CD14-positive monocyte (primary cell): ENCODE data around the gene CRYBG1. TPM values are rescaled to one million over a fixed set of nuclear protein-coding genes. Genes with fewer than 3 reads are reported as not detected.

Experiments used
- DNase-seq, 3 donors: peaks; one replicate each; pipeline ENCODE4 v3.0.0-alpha.2; 2011 to 2022
- H2AFZ ChIP-seq: 2 replicates; pipeline ENCODE4 v1.6.0; 2012; ENCODE audit warnings: mild to moderate bottlenecking, low read depth, low read length, inconsistent platforms; ENCODE audit not compliant: insufficient read depth, poor library complexity, severe bottlenecking
- H3K27ac ChIP-seq, 2 donors: 1 replicate in 1 of 2; 2 replicates in 1 of 2; pipeline ENCODE4 v1.5.1; 2012 to 2013; ENCODE audit warnings: low read length in 2 of 2, control low read depth in 1 of 2, inconsistent platforms in 1 of 2, low read depth in 1 of 2, mild to moderate bottlenecking in 1 of 2
- H3K27me3 ChIP-seq, 2 donors: one replicate each; pipeline versions ENCODE4 v1.6.0 to v1.6.1; 2011 to 2013; ENCODE audit warnings: low read length in 2 of 2; ENCODE audit not compliant: control insufficient read depth in 2 of 2, insufficient read depth in 2 of 2
- H3K36me3 ChIP-seq, 2 donors: replicated peaks in 1 of 2; 1 replicate in 1 of 2; 2 replicates in 1 of 2; pipeline versions ENCODE4 v1.5.1 to v1.6.1; 2012 to 2013; ENCODE audit warnings: low read length in 2 of 2, control low read depth in 1 of 2, inconsistent platforms in 1 of 2, mild to moderate bottlenecking in 1 of 2; ENCODE audit not compliant: insufficient read depth in 2 of 2, control insufficient read depth in 1 of 2
- H3K4me1 ChIP-seq, 2 donors: 1 replicate in 1 of 2; 2 replicates in 1 of 2; pipeline versions ENCODE4 v1.5.1 to v1.6.1; 2012 to 2013; ENCODE audit warnings: low read length in 2 of 2, control low read depth in 1 of 2, inconsistent platforms in 1 of 2, mild to moderate bottlenecking in 1 of 2, moderate library complexity in 1 of 2; ENCODE audit not compliant: insufficient read depth in 2 of 2, control insufficient read depth in 1 of 2
- H3K4me2 ChIP-seq: replicated peaks from 2 replicates; pipeline ENCODE3; 2012; ENCODE audit warnings: low read length, moderate library complexity, mild to moderate bottlenecking; ENCODE audit not compliant: poor library complexity, severe bottlenecking; ENCODE audit errors: extremely low read depth
- H3K4me3 ChIP-seq, 3 experiments: fragments of 200-600 bp in 1 of 3; sonication (generic) in 1 of 3; replicated peaks in 1 of 3; 1 replicate in 2 of 3; 2 replicates in 1 of 3; pipeline ENCODE4 v1.5.1; 2011 to 2013; ENCODE audit warnings: low read length in 3 of 3, mild to moderate bottlenecking in 3 of 3, control low read depth in 2 of 3, low read depth in 2 of 3, inconsistent platforms in 1 of 3, moderate library complexity in 1 of 3
- H3K79me2 ChIP-seq: 2 replicates; pipeline ENCODE4 v1.6.0; 2012; ENCODE audit warnings: mild to moderate bottlenecking, control low read depth, inconsistent platforms, low read length, moderate library complexity; ENCODE audit not compliant: insufficient read depth
- H3K9ac ChIP-seq: 2 replicates; pipeline ENCODE4 v1.6.0; 2017; ENCODE audit warnings: low read length, mild to moderate bottlenecking; ENCODE audit not compliant: insufficient read depth, poor library complexity, severe bottlenecking
- H3K9me3 ChIP-seq, 2 donors: replicated peaks in 1 of 2; 1 replicate in 1 of 2; 2 replicates in 1 of 2; pipeline versions ENCODE4 v1.5.1 to v1.6.1; 2012 to 2013; ENCODE audit warnings: low read length in 2 of 2, control low read depth in 1 of 2; ENCODE audit not compliant: control insufficient read depth in 1 of 2, insufficient read depth in 1 of 2
- H4K20me1 ChIP-seq: 2 replicates; pipeline ENCODE4 v1.6.0; 2012; ENCODE audit warnings: mild to moderate bottlenecking, low read length, control low read depth, moderate library complexity; ENCODE audit not compliant: insufficient read depth
- H3K27ac Mint-ChIP-seq, 7 donors: one replicate each; pipeline ENCODE4 v1.8.0; 2020; ENCODE audit warnings: mild to moderate bottlenecking in 7 of 7, mixed read lengths in 7 of 7, moderate library complexity in 6 of 7, inconsistent platforms in 2 of 7
- H3K27me3 Mint-ChIP-seq, 3 donors: one replicate each; pipeline ENCODE4 v1.8.0; 2021 to 2022; ENCODE audit warnings: low read depth in 3 of 3, mild to moderate bottlenecking in 3 of 3, mixed read lengths in 3 of 3, moderate library complexity in 3 of 3, inconsistent platforms in 1 of 3
- H3K36me3 Mint-ChIP-seq, 2 donors: one replicate each; pipeline ENCODE4 v1.8.0; 2020; ENCODE audit warnings: mixed read lengths in 2 of 2, inconsistent platforms in 1 of 2, mild to moderate bottlenecking in 1 of 2
- H3K4me1 Mint-ChIP-seq: one replicate; pipeline ENCODE4 v1.8.0; 2020; ENCODE audit warnings: mild to moderate bottlenecking, mixed read lengths
- H3K4me3 Mint-ChIP-seq, 2 donors: one replicate each; pipeline ENCODE4 v1.8.0; 2020; ENCODE audit warnings: mild to moderate bottlenecking in 2 of 2, mixed read lengths in 2 of 2, moderate library complexity in 1 of 2
- H3K9me3 Mint-ChIP-seq, 7 donors: one replicate each; pipeline ENCODE4 v1.8.0; 2020 to 2022; ENCODE audit warnings: mixed read lengths in 7 of 7, mild to moderate bottlenecking in 6 of 7, moderate library complexity in 6 of 7, inconsistent platforms in 2 of 7
- WGBS: methylation state at CpG from one replicate; pipeline ENCODE4 v1.1.5; 2013; ENCODE audit warnings: missing lambda C conversion rate; ENCODE audit not compliant: insufficient coverage; 5-methylcytosine and 5-hydroxymethylcytosine counted together
- intact Hi-C, 2 donors: fragments of 100-400 bp; cut with micrococcal nuclease; formaldehyde crosslinking; loops; one replicate each; pipeline versions ENCODE4 v1.15.0 to v1.15.1; 2023
- polyA plus RNA-seq, 3 donors: library from polyadenylated mRNA; depleted of rRNA in 1 of 3; unstranded in 2 of 3; stranded (reverse) in 1 of 3; fragments of 300-500 nt in 2 of 3; fragments of >200 nt in 1 of 3; fragmentation: Illumina TruSeq in 2 of 3; gene quantifications; 1 replicate in 2 of 3; 2 replicates in 1 of 3; pipeline ENCODE4 v1.2.3, GENCODE V29; 2012 to 2021
- small RNA-seq: library from RNA; depleted of rRNA; stranded (forward); fragments of <200 nt; gene quantifications from one replicate; pipeline ENCODE3, GENCODE V24; 2012; ENCODE audit warnings: low read depth; ENCODE audit not compliant: insufficient read length
- TF ChIP-seq, protein P1 (sequence below): fragments of 200-600 bp; IDR thresholded peaks from one replicate; pipeline ENCODE4 v1.8.0; 2022; ENCODE audit warnings: antibody characterized with exemption, mild to moderate bottlenecking

The CRYBG1 gene
- polyA plus RNA-seq, 3 donors, result 7.9 to 11.9 (median 11.1) TPM

DNA sequence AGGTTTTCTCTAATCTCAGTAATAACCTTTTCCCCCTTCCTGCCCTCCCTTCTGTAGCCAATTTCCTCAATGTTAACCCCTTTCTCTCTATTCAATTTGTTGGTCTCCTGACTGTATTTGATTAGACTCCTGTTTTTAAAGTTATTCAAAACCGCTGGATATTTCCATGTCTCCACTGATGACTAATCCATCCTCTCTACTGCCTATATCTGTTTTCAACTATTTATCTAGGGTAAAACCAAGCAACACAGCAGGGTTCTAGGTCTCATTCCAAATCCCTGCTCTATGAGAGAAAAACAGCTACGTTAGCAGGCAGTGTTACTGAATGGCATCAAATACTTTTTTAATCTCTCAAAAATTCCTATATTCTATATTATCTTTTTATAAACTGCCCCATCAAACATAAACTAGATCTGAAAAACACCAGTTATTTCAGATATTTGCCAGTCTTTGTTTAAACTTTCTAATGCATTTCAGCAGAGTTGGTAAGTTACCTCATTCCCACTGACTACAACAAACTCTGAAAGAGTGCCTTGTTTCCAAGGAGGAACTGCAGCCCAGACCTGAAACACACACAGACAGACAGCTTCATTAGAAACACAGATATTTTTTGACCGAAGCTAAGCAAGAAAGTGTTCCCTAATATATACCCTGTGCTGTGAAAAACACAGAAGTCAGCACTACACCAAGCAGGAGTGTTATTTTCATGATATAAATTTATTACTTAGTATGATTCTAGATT, 260.6 kb downstream of the CRYBG1 start:
- Histone ChIP-seq H3K36me3 (peaks cover 17 to 45% of the 10 kb centered on the region in 2 donors), H3K79me2 (no peaks in the 10 kb centered on the region), H3K4me3 (no peak overlapping the region), H3K4me2 (no peak overlapping the region), H3K9me3 (no peaks in the 10 kb centered on the region), H4K20me1 (no peaks in the 10 kb centered on the region), H2AFZ (no peak overlapping the region), H3K27me3 (no peaks in the 10 kb centered on the region), H3K4me1 (no peaks in the 10 kb centered on the region), H3K9ac (no peak overlapping the region), H3K27ac (no peak overlapping the region)
- Mint-ChIP-seq H3K9me3 (peaks cover 0 to 1% (median 0%) of the 10 kb centered on the region in 7 donors), H3K4me3 (no peak overlapping the region), H3K36me3 (peaks cover 33 to 36% of the 10 kb centered on the region in 2 donors), H3K4me1 (no peaks in the 10 kb centered on the region), H3K27me3 (no peaks in the 10 kb centered on the region), H3K27ac (no peak overlapping the region)
- DNase-seq, result no peak
- intact Hi-C loops, result no loop called here
- WGBS, result 100% methylated on average over 1 of the region's 3 CpGs
- TF ChIP-seq, protein P1, sequence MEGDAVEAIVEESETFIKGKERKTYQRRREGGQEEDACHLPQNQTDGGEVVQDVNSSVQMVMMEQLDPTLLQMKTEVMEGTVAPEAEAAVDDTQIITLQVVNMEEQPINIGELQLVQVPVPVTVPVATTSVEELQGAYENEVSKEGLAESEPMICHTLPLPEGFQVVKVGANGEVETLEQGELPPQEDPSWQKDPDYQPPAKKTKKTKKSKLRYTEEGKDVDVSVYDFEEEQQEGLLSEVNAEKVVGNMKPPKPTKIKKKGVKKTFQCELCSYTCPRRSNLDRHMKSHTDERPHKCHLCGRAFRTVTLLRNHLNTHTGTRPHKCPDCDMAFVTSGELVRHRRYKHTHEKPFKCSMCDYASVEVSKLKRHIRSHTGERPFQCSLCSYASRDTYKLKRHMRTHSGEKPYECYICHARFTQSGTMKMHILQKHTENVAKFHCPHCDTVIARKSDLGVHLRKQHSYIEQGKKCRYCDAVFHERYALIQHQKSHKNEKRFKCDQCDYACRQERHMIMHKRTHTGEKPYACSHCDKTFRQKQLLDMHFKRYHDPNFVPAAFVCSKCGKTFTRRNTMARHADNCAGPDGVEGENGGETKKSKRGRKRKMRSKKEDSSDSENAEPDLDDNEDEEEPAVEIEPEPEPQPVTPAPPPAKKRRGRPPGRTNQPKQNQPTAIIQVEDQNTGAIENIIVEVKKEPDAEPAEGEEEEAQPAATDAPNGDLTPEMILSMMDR, result no peak

Small RNAs within 50 kb of the gene (small RNA-seq; reads per million reads assigned to genes)
- not detected for gene RF00019
- gene RNA5SP211, result not detected
- not detected for gene RNU6-527P

Other genes with a start within 250 kb of the CRYBG1 start
- 10 to 100 TPM; 15.0 to 31.4 (median 29.9) TPM for gene ATG5, start 35.0 kb upstream of the CRYBG1 start, polyA plus RNA-seq